Loucy (cell line): ENCODE data around the gene NRXN3.

ENCODE experiments used
- EZH2phosphoT487 ChIP-seq: fragments of 200-600 bp; IDR thresholded peaks from 2 replicates; pipeline ENCODE4 v1.6.1; 2018; ENCODE audit warnings: antibody characterized with exemption, mild to moderate bottlenecking, moderate library complexity, borderline replicate concordance
- TF ChIP-seq, protein P1 (sequence below): fragments of 200-600 bp; sonication (generic); conservative IDR thresholded peaks from 2 replicates; pipeline ENCODE4 v1.5.1; 2014; ENCODE audit warnings: mild to moderate bottlenecking, antibody characterized with exemption, low read length

DNA sequence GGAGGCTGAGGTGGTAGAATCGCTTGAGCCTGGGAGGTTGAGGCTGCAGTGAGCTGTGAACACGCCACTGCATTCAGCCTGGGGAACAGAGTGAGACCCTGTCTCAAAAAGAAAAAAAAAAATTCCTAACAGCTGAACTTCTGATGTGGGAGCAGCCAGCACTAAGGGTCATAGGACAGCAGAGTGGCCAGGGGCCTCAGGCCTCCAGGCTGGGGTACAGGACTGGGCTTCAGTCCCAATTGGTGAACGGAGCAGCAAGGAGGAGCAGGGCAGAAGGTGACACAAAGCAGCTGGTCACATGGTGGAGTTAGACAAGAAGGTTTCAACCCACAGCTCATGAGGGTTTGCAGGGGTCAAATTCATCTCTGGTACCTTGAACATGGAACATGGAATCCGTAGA lies 40.8 kb upstream of the NRXN3 start:
- TF ChIP-seq, protein P1, sequence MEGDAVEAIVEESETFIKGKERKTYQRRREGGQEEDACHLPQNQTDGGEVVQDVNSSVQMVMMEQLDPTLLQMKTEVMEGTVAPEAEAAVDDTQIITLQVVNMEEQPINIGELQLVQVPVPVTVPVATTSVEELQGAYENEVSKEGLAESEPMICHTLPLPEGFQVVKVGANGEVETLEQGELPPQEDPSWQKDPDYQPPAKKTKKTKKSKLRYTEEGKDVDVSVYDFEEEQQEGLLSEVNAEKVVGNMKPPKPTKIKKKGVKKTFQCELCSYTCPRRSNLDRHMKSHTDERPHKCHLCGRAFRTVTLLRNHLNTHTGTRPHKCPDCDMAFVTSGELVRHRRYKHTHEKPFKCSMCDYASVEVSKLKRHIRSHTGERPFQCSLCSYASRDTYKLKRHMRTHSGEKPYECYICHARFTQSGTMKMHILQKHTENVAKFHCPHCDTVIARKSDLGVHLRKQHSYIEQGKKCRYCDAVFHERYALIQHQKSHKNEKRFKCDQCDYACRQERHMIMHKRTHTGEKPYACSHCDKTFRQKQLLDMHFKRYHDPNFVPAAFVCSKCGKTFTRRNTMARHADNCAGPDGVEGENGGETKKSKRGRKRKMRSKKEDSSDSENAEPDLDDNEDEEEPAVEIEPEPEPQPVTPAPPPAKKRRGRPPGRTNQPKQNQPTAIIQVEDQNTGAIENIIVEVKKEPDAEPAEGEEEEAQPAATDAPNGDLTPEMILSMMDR, result no peak
- TF ChIP-seq EZH2phosphoT487, result no peak
